ENCODE data around the gene VPS33A. TPM values are rescaled to one million over a fixed set of nuclear protein-coding genes. Genes with fewer than 3 reads are reported as not detected.
A peak's percentile ranks its signal among the peaks of the same experiment; 100 is the strongest.

VPS33A gene
- total and polyA plus RNA-seq, 9 donors, result 9.4 to 22.5 (median 13.1) TPM

DNA sequence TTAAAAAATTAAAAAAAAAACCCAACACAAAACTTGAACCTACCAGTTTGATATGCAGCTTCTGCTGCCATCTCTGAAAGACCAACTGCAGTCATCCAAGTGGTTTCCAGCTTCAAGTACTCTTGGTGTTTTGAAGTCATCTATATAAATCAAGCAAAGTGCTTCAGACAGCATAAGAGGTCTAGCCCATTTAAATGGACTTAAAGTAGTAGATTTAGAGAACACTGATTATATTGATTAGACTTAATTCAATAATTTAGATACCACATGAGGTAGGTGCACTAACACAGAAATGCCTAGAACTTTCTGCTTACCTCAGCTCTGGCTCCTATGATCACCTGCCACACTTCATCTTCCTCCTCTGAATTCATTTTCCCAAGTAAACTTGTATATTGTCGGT lies 49.8 kb downstream of the VPS33A start:
- 95 to 98% (median 98%) methylated on average over 1 of the region's 1 CpG for WGBS, 3 donors
- Histone ChIP-seq H3K4me3 (no peak overlapping the region), H3K27me3 (no peaks in the 10 kb centered on the region), H3K9me3 (no peaks in the 10 kb centered on the region), H3K27ac (no peak overlapping the region), H3K36me3 (no peaks in the 10 kb centered on the region), H3K4me1 (ENCODE audit: insufficient read depth) (no peaks in the 10 kb centered on the region)
- TF ChIP-seq POLR2A (IDR thresholded peaks at IDR 0.05), result no peak
- TF ChIP-seq, protein P1, sequence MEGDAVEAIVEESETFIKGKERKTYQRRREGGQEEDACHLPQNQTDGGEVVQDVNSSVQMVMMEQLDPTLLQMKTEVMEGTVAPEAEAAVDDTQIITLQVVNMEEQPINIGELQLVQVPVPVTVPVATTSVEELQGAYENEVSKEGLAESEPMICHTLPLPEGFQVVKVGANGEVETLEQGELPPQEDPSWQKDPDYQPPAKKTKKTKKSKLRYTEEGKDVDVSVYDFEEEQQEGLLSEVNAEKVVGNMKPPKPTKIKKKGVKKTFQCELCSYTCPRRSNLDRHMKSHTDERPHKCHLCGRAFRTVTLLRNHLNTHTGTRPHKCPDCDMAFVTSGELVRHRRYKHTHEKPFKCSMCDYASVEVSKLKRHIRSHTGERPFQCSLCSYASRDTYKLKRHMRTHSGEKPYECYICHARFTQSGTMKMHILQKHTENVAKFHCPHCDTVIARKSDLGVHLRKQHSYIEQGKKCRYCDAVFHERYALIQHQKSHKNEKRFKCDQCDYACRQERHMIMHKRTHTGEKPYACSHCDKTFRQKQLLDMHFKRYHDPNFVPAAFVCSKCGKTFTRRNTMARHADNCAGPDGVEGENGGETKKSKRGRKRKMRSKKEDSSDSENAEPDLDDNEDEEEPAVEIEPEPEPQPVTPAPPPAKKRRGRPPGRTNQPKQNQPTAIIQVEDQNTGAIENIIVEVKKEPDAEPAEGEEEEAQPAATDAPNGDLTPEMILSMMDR (IDR thresholded peaks at IDR 0.05), result no peak
- no peak for TF ChIP-seq EP300 (IDR thresholded peaks at IDR 0.05)
- intact Hi-C loops (cut with DNase I), result no loop called here
- DNase-seq, result no peak

DNA sequence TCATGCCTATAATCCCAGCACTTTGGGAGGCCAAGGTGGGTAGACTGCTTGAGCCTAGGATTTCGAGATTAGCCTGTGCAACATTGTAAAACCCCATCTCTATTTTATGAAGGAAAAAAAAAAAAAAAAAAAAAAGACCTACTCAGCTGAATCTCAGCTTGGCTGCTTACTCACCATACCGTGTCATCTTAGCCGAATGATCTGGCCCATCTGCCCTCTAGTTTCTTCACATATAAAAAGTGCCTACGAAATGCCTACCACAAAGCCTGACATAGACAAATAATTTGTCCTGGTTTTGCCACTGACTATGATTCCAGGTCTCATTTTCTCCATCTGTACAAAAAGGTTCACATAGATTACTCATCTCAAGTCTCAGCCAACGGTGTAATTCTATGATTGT lies 50.5 kb downstream of the VPS33A start:
- DNase-seq, result no peak
- no peak overlapping the region for H3K27ac ChIP-seq
- no peaks in the 10 kb centered on the region for H3K36me3 ChIP-seq
- intact Hi-C loops (cut with DNase I), result no loop called here
- WGBS, 3 donors, result 85 to 88% (median 87%) methylated on average over 5 of the region's 5 CpGs
- no peak for TF ChIP-seq POLR2A (IDR thresholded peaks at IDR 0.05)
- no peak for TF ChIP-seq EP300 (IDR thresholded peaks at IDR 0.05)
- TF ChIP-seq, protein P1 (IDR thresholded peaks at IDR 0.05), result no peak
- H3K9me3 ChIP-seq, result no peaks in the 10 kb centered on the region
- H3K4me3 ChIP-seq, result no peak overlapping the region
- H3K4me1 ChIP-seq (ENCODE audit: insufficient read depth), result no peaks in the 10 kb centered on the region
- no peaks in the 10 kb centered on the region for H3K27me3 ChIP-seq

DNA sequence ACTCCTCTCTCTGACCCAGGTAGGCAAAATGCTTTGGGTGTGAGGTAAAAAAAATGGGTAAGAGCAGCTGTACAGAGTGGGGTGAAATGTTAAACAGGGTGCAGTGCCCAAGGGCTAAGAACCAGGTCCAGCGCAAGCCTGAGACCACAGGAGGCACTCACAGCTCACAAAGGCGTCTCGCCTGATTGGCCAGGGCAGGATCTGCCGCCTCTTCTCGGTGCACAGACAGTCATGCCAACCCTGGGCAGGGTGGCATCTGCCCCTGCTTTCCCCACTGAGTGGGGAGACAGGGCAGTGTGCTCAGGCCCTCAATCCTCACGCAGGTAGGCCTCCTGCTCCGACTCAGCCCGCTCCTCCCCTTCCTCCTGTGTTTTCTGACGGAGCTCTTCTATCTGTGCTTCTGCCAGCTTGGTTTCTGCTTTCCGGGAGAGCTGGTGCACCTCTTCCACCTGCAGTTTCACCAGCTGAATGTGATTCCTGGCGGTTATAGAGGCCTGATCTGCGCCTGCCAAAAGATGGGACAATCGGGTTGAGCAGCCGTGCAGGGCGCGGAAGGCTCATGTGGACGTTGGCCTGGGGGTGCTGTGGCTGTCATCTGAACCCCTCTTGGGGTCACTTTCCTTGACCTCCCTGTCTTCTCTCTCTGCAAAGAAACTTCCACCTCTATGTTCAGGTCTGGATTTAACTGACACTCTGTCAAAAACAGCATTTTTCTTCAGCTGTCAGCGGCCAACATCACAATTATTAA lies 58.0 kb downstream of the VPS33A start:
- H3K27ac ChIP-seq, result no peak overlapping the region
- peaks cover 3% of the 10 kb centered on the region for H3K27me3 ChIP-seq
- TF ChIP-seq, protein P1 (IDR thresholded peaks at IDR 0.05), result no peak
- TF ChIP-seq EP300 (IDR thresholded peaks at IDR 0.05), result no peak
- DNase-seq, result peak in 1 of 5 donors; percentile 27
- H3K36me3 ChIP-seq, result no peaks in the 10 kb centered on the region
- 86 to 88% (median 87%) methylated on average over 18 of the region's 18 CpGs for whole genome bisulfite sequencing, 3 donors
- H3K4me1 ChIP-seq (ENCODE audit: insufficient read depth), result peaks cover 2% of the 10 kb centered on the region
- intact Hi-C loops (cut with DNase I), result no loop called here
- no peaks in the 10 kb centered on the region for H3K9me3 ChIP-seq
- H3K4me3 ChIP-seq, result no peak overlapping the region

DNA sequence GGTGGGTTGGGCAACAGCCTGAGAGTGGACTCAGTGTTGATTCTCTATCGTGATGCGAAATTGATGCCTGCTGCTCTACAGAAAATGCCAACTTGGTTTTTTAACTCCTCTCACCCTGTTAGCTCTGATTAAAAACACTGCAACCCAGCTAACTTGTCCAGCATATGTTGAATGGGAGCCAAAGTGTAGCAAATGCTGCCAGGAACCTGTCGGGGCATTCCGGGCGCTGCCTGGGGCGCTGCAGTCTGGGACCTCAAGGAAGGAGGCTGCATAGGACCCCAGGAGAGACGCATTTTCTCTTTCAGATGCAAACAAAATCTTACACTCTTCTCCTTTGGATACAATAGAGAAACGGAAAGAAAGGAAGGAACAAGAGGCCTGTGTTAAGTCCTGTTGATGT lies 58.9 kb downstream of the VPS33A start:
- no peak overlapping the region for H3K27ac ChIP-seq
- H3K27me3 ChIP-seq, result peaks cover 10% of the 10 kb centered on the region
- WGBS, 3 donors, result 76 to 81% (median 77%) methylated on average over 8 of the region's 8 CpGs
- H3K4me3 ChIP-seq, result no peak overlapping the region
- no peaks in the 10 kb centered on the region for H3K36me3 ChIP-seq
- no peak for DNase-seq
- H3K9me3 ChIP-seq, result no peaks in the 10 kb centered on the region
- intact Hi-C loops (cut with DNase I), result no loop called here
- H3K4me1 ChIP-seq (ENCODE audit: insufficient read depth), result peaks cover 2% of the 10 kb centered on the region
- no peak for TF ChIP-seq EP300 (IDR thresholded peaks at IDR 0.05)
- TF ChIP-seq POLR2A (IDR thresholded peaks at IDR 0.05), result no peak
- TF ChIP-seq, protein P1 (IDR thresholded peaks at IDR 0.05), result no peak
